ENCODE measurements around the gene SLC1A7. TPM values are rescaled to one million over a fixed set of nuclear protein-coding genes. Genes with fewer than 3 reads are reported as not detected.

Gene SLC1A7
- total RNA-seq, 2 donors from 2014 or later: not detected

- no peaks in the 10 kb centered on the region for H3K36me3 Mint-ChIP-seq (ENCODE audit: low read depth)
- peaks cover 4% of the 10 kb centered on the region for H3K4me1 Mint-ChIP-seq
- H3K4me3 Mint-ChIP-seq: no peak overlapping the region
These were observed 17.3 kb downstream of the SLC1A7 start for GRCh38 chr1:53125122-53125521.

GRCh38 chr1:53123453-53124140 lies 18.8 kb downstream of the SLC1A7 start:
- ATAC-seq: no peak
- peaks cover 4% of the 10 kb centered on the region for H3K4me1 Mint-ChIP-seq

More at GRCh38 chr1:53125122-53125521, 17.3 kb downstream of the SLC1A7 start:
- ATAC-seq (no peak), DNase-seq (no peak)
- H3K27me3 Mint-ChIP-seq: peaks cover 31% of the 10 kb centered on the region
- H3K27ac Mint-ChIP-seq: no peak overlapping the region
- no peaks in the 10 kb centered on the region for H3K9me3 ChIP-seq (ENCODE audit: control insufficient read depth, low read length, poor library complexity, severe bottlenecking)

GRCh38 chr1:53122961-53123413 lies 19.5 kb downstream of the SLC1A7 start:
- H3K36me3 Mint-ChIP-seq (ENCODE audit: low read depth): no peaks in the 10 kb centered on the region
- ATAC-seq (no peak), DNase-seq (no peak)
- H3K27ac Mint-ChIP-seq: no peak overlapping the region
- peaks cover 31% of the 10 kb centered on the region for H3K27me3 Mint-ChIP-seq
- H3K9me3 ChIP-seq (ENCODE audit: control insufficient read depth, low read length, poor library complexity, severe bottlenecking): no peaks in the 10 kb centered on the region
- no peak overlapping the region for H3K4me3 Mint-ChIP-seq
- peaks cover 2% of the 10 kb centered on the region for H3K4me1 Mint-ChIP-seq

More at GRCh38 chr1:53123453-53124140, 18.8 kb downstream of the SLC1A7 start:
- Mint-ChIP-seq H3K27ac (no peak overlapping the region), H3K4me3 (no peak overlapping the region), H3K27me3 (peaks cover 37% of the 10 kb centered on the region), H3K36me3 (ENCODE audit: low read depth) (no peaks in the 10 kb centered on the region)
- no peaks in the 10 kb centered on the region for H3K9me3 ChIP-seq (ENCODE audit: control insufficient read depth, low read length, poor library complexity, severe bottlenecking)
- DNase-seq: no peak

GRCh38 chr1:53122201-53122885 lies 20.1 kb downstream of the SLC1A7 start:
- Mint-ChIP-seq H3K27ac (no peak overlapping the region), H3K27me3 (peaks cover 27% of the 10 kb centered on the region), H3K4me3 (no peak overlapping the region), H3K4me1 (peaks cover 2% of the 10 kb centered on the region), H3K36me3 (ENCODE audit: low read depth) (no peaks in the 10 kb centered on the region)
- no peak for ATAC-seq
- DNase-seq: no peak
- H3K9me3 ChIP-seq (ENCODE audit: control insufficient read depth, low read length, poor library complexity, severe bottlenecking): no peaks in the 10 kb centered on the region

GRCh38 chr1:53121319-53122172 lies 20.9 kb downstream of the SLC1A7 start:
- Mint-ChIP-seq H3K4me1 (no peaks in the 10 kb centered on the region), H3K27me3 (peaks cover 35% of the 10 kb centered on the region), H3K27ac (no peak overlapping the region), H3K36me3 (ENCODE audit: low read depth) (no peaks in the 10 kb centered on the region), H3K4me3 (no peak overlapping the region)
- no peak for ATAC-seq
- no peak for DNase-seq
- H3K9me3 ChIP-seq (ENCODE audit: control insufficient read depth, low read length, poor library complexity, severe bottlenecking): no peaks in the 10 kb centered on the region

- peaks cover 38% of the 10 kb centered on the region for H3K27me3 Mint-ChIP-seq
- no peaks in the 10 kb centered on the region for H3K9me3 ChIP-seq (ENCODE audit: control insufficient read depth, low read length, poor library complexity, severe bottlenecking)
- no peaks in the 10 kb centered on the region for H3K36me3 Mint-ChIP-seq (ENCODE audit: low read depth)
- H3K27ac Mint-ChIP-seq: no peak overlapping the region
- DNase-seq (no peak), ATAC-seq (no peak)
- H3K4me3 Mint-ChIP-seq: no peak overlapping the region
- no peaks in the 10 kb centered on the region for H3K4me1 Mint-ChIP-seq
These were observed 21.8 kb downstream of the SLC1A7 start for GRCh38 chr1:53120659-53121058.

GRCh38 chr1:53117836-53118235 lies 24.6 kb downstream of the SLC1A7 start:
- no peak overlapping the region for H3K27ac Mint-ChIP-seq
- no peaks in the 10 kb centered on the region for H3K9me3 ChIP-seq (ENCODE audit: control insufficient read depth, low read length, poor library complexity, severe bottlenecking)
- H3K4me3 Mint-ChIP-seq: no peak overlapping the region
- no peaks in the 10 kb centered on the region for H3K4me1 Mint-ChIP-seq
- H3K27me3 Mint-ChIP-seq: peaks cover 30% of the 10 kb centered on the region
- ATAC-seq (no peak), DNase-seq (no peak)
- no peaks in the 10 kb centered on the region for H3K36me3 Mint-ChIP-seq (ENCODE audit: low read depth)

- Mint-ChIP-seq H3K4me3 (no peak overlapping the region), H3K36me3 (ENCODE audit: low read depth) (no peaks in the 10 kb centered on the region)
These were observed 25.4 kb downstream of the SLC1A7 start for GRCh38 chr1:53116933-53117600.

GRCh38 chr1:53116307-53116810 lies 26.1 kb downstream of the SLC1A7 start:
- H3K4me1 Mint-ChIP-seq: peaks cover under 1% of the 10 kb centered on the region
- H3K36me3 Mint-ChIP-seq (ENCODE audit: low read depth): no peaks in the 10 kb centered on the region
- no peak for DNase-seq
- no peak overlapping the region for H3K27ac Mint-ChIP-seq
- no peak for ATAC-seq
- no peak overlapping the region for H3K4me3 Mint-ChIP-seq
- H3K27me3 Mint-ChIP-seq: peaks cover 31% of the 10 kb centered on the region
- H3K9me3 ChIP-seq (ENCODE audit: control insufficient read depth, low read length, poor library complexity, severe bottlenecking): no peaks in the 10 kb centered on the region

More at GRCh38 chr1:53116933-53117600, 25.4 kb downstream of the SLC1A7 start:
- DNase-seq (no peak), ATAC-seq (no peak)
- no peak overlapping the region for H3K27ac Mint-ChIP-seq
- no peaks in the 10 kb centered on the region for H3K4me1 Mint-ChIP-seq
- no peaks in the 10 kb centered on the region for H3K9me3 ChIP-seq (ENCODE audit: control insufficient read depth, low read length, poor library complexity, severe bottlenecking)
- H3K27me3 Mint-ChIP-seq: peaks cover 30% of the 10 kb centered on the region

GRCh38 chr1:53115403-53116306 lies 26.8 kb downstream of the SLC1A7 start:
- ATAC-seq: no peak
- H3K9me3 ChIP-seq (ENCODE audit: control insufficient read depth, low read length, poor library complexity, severe bottlenecking): no peaks in the 10 kb centered on the region
- H3K4me1 Mint-ChIP-seq: peaks cover 8% of the 10 kb centered on the region
- no peak overlapping the region for H3K4me3 Mint-ChIP-seq
- DNase-seq: no peak
- no peak overlapping the region for H3K27ac Mint-ChIP-seq
- peaks cover 3% of the 10 kb centered on the region for H3K36me3 Mint-ChIP-seq (ENCODE audit: low read depth)
- peaks cover 31% of the 10 kb centered on the region for H3K27me3 Mint-ChIP-seq

GRCh38 chr1:53114581-53115400 lies 27.6 kb downstream of the SLC1A7 start:
- peaks cover 9% of the 10 kb centered on the region for H3K4me1 Mint-ChIP-seq
- no peak overlapping the region for H3K4me3 Mint-ChIP-seq
- DNase-seq (no peak), ATAC-seq (no peak)
- H3K27me3 Mint-ChIP-seq: peaks cover 30% of the 10 kb centered on the region
- H3K27ac Mint-ChIP-seq: no peak overlapping the region
- peaks cover 3% of the 10 kb centered on the region for H3K36me3 Mint-ChIP-seq (ENCODE audit: low read depth)
- no peaks in the 10 kb centered on the region for H3K9me3 ChIP-seq (ENCODE audit: control insufficient read depth, low read length, poor library complexity, severe bottlenecking)
